Measurements from ENCODE around the gene WASL.
"Not testable (repeated sequence)": the region's sequence is repeated elsewhere in the genome, so short reads cannot be mapped to it uniquely, and the experiment has no call there.

WASL gene

GRCh38 chr7:123748734-123749536, at the start of gene WASL:
Gene WASL (minus strand): TSS chr7:123749003. CDS start chr7:123748734, 269 bp downstream.
- peak; percentile 78 for DNase-seq

GRCh38 chr7:123797673-123798531, 49.1 kb upstream of the WASL start:
- DNase-seq: peak; percentile 77

DNA sequence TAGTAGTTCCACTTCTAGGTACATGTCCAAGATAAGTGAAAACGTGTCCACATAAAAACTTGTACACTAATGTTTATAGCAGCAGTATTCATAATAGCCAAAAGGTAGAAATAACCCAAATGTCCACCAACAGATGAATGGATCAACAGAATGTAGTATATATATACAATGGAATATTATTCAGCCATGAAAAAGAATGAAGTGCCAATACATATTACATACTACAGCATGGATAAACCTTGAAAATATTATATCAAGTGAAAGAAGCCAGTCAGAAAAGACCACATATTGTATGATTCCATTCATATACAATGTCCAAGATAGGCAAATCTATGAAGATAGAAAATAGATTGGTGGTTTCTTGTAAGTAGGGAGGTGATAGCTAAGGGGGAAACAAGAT, 47.8 kb upstream of the WASL start:
- DNase-seq: no peak

- no peak for DNase-seq
Measured at GRCh38 chr7:123795917-123796316, 47.1 kb upstream of the WASL start.

GRCh38 chr7:123795116-123795515, 46.3 kb upstream of the WASL start:
- DNase-seq: not testable (repeated sequence)

GRCh38 chr7:123792547-123792946, 43.7 kb upstream of the WASL start:
- DNase-seq: no peak

GRCh38 chr7:123791001-123791400, 42.2 kb upstream of the WASL start:
- no peak for DNase-seq

DNA sequence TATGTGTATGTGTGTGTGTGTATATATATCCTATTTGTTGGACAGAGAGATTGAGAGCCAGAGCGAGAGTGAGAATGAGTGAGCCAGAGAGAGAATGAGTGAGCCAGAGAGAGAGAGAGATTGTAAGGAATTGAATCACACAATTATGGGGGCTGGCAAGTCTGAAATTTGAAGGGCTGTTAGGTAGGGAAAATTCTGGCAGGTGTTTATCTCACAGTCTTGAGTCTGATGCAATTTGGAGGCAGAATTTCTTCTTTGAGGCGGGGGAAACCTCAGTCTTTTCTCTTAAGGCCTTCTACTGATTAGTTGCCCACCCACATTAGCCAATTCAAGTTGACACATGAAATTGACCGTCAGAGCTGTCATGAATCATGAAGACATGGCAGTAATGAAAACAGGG, 41.0 kb upstream of the WASL start:
- no peak for DNase-seq

DNA sequence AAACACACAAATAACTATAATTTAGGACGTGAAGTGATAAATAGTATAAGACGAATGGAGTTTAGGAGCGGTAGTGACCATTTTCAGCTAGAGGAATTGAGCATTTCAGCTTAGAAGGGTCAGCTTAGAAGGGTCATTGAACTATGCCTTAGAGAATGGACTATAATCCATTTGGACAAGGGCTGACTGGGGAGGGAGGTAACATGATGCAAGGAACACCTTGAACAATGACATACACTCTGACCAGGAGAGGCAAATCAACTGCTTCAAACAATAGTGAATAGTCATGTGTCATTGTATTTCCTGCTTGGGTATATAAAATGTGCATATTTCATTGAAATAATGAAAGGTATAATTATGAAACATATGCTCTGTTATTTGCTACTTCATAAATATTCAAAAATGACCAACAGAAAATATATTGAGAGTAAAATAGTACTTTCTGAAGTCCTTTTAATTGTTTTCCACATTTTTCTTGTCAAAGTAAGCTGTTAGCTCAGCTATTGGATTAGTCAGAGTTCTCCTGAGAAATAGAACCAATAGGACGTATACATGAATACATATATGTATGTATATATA, 40.5 kb upstream of the WASL start:
- DNase-seq: no peak

DNA sequence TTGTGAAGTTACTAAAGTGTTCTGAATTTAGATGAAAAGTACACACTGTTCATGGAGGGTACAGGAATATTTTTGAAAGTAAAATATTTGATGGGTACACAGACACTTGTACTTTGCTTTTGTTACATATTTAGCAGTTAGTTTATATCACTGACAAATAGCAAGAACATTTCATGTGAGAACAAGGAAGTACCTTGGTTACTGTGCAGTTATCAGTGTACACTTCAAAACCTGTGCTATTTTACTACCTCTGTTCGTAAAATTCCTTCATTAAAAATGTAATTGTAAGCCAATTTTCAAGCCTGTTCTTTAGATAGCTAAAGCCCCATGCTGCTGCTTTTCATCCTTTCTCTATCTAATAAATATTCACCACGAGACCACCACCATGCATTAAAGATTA, 39.8 kb upstream of the WASL start:
- DNase-seq: no peak

DNA sequence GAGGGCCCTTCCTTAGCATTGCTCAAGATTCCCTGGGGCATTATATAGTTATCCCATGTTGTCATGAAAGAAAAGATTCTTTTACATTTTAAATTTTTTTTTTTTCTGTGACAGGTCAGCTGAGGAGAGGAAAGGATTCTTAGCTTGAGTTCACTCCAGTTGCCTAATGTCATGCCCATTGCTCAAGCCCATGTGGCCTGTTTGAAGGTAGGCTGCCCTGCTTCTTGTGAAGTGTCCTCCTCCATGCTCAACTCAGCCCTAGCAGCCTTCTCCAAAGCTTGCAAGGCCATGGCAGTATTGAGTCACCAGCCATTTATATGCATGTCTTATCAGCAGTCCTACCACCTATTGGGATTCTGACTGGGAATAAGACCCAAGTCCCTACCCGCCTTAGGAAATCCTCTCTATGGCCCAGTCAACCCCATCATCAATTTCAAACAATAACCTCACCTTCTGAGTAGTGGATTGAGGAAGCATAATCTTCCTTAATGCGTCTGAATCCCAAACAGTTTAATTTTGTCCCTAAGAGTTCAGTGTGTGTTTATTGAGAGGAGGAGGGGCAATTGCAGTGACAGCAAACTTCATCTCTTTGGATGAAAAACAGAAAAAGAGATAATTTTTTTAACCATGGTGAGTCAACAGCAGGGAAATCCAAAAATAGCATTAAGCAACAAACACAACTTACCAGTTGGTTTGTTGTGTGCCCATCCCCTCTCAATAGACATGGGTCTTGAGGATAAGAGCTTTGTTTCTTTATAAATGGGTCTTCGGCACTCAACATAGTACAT, 38.6 kb upstream of the WASL start:
- DNase-seq: no peak

DNA sequence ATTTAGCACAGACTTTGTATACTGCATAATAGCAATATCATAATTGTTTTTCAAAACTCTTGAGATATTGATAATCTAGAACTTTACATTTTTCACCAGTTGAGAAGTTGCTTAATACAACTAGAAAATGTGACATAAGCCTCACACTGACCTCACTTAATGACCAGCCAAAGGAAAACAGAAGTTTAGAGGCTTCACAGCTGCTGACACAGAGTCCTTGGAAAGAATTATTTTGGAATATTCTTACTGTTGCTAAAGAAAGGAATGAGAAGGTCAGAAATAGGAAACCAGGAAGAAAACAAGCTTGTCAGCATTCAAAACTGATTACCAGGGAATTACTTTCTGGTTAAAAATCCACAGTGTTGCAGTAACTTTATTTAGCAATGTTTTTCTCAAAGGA, 35.5 kb upstream of the WASL start:
- DNase-seq: no peak

GRCh38 chr7:123783820-123784219, 35.0 kb upstream of the WASL start:
- no peak for DNase-seq

- no peak for DNase-seq
Measured at GRCh38 chr7:123782071-123782798, 33.4 kb upstream of the WASL start.

DNA sequence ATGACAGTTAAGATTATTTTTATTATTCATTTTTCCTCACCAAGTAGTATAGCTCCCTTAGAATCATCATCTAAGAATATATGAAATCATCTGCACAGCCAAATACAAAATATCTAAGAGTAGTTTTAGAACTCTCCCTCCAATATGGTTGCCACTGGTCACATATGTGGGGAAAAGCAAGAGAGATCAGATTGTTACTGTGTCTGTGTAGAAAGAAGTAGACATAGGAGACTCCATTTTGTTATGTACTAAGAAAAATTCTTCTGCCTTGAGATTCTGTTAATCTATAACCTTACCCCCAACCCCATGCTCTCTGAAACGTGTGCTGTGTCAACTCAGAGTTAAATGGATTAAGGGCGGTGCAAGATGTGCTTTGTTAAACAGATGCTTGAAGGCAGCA, 31.7 kb upstream of the WASL start:
- not testable (repeated sequence) for DNase-seq

- no peak for DNase-seq
Measured at GRCh38 chr7:123774496-123774895, 25.7 kb upstream of the WASL start.

GRCh38 chr7:123773481-123773880, 24.7 kb upstream of the WASL start:
- no peak for DNase-seq

DNA sequence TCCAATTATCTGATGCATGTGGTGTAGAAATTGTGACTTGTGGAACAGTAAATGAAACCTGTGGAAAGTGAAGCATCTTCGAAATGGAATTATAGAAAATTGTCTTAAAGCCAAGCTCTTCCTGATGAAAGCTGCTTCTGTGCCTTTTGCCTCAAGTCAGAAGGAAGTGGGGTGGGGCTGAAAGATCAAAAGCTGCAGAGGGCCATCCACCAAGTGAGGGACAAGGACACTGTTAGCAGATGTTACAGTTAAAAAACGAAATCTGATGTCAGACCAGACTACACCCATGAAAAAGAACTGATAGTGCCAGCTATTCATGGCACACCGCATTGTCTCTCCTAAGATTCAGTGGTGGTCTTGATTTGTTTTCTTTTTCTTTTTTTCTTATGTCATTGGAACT, 23.8 kb upstream of the WASL start:
- no peak for DNase-seq

DNA sequence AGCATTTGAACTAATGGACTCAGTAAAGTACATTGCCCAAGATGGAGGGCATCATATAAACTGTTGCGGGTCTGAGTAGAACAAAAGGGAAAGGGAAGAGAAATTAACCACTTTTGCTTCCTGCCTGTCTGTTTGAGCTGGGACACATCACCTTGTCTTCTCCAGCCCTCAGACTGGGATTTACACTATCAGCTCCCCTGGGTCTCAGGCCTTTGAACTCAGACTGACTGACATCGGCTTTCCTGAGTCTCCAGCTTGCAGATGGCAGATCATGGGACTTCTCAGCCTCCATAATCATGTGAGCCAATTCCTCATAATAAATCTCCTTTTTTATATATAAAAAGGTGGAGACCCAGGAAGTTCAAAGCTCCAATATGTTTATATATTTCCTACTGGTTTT, 23.0 kb upstream of the WASL start:
- no peak for DNase-seq

DNA sequence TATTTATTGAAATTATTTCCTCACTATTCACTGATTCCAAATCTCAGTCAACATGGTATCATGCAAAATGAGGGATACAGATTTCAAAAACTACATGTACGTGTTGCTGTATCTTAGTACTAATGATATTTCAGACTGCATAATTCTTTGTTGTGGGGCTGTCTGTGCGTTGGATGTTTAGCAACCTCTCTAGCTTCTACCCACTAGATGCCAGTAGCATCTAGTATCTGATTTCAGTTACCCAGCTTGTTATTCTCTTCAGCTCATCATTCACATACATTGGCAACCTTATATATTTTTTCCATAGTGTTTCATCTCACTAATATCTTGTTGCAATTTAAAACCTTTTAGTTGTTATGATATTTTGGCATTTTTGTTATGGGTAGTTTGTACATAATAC, 22.5 kb upstream of the WASL start:
- no peak for DNase-seq

DNA sequence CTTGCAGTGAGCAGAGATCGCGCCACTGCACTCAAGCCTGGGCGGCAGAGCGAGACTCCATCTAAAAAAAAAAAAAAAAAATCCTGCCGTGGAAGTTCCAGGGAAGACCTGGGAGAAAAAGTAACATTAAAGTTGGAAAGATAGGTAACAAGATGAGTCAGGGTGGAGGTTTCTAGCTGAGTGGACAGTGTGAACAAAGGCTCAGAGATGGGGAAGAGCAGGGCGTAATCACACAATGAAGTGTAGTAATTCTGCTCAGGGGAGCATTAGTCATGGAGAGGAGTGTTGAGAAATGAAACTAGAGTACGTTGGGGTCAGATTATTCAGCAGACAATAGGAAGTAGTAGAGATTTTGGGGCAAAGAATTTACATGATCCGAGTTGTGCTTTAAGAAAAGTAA, 21.6 kb upstream of the WASL start:
- DNase-seq: no peak

GRCh38 chr7:123769371-123769770, 20.6 kb upstream of the WASL start:
- peak; percentile 67 for DNase-seq
